ENCODE measurements around the gene ZGLP1. TPM values are rescaled to one million over a fixed set of nuclear protein-coding genes. Genes with fewer than 3 reads are reported as not detected.

Gene ZGLP1
- total and polyA plus RNA-seq, 7 donors: 0.59 to 2.9 (median 0.85) TPM; not detected in 1

DNA sequence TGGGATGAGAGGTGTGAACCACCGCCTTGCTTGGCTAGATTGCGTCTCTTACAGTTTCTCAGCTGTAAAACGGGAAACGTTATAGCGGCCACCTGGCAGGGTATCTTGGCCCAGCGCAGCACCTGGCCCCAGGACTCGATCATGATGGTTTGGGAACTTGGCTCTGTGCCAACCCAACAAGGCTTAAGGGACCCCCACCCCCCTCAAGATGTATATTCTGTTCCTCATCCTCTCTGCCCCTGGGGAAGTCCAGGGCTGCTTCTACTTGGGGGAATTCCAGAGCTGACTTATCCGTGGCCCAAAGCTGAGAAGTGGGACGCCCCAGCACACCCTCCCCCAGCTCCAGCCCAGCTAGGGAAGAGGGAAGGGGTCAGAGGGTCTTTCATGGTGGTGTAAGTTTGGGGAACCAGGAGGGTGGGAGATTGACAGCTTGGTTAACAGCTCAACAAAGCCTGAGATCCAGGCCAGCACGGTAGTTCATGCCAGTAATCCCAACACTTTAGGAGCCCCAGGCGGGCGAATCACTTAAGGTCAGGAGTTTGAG is 38.0 kb downstream of the ZGLP1 start:
- H3K27ac ChIP-seq: peak overlapping the region; percentile 72

DNA sequence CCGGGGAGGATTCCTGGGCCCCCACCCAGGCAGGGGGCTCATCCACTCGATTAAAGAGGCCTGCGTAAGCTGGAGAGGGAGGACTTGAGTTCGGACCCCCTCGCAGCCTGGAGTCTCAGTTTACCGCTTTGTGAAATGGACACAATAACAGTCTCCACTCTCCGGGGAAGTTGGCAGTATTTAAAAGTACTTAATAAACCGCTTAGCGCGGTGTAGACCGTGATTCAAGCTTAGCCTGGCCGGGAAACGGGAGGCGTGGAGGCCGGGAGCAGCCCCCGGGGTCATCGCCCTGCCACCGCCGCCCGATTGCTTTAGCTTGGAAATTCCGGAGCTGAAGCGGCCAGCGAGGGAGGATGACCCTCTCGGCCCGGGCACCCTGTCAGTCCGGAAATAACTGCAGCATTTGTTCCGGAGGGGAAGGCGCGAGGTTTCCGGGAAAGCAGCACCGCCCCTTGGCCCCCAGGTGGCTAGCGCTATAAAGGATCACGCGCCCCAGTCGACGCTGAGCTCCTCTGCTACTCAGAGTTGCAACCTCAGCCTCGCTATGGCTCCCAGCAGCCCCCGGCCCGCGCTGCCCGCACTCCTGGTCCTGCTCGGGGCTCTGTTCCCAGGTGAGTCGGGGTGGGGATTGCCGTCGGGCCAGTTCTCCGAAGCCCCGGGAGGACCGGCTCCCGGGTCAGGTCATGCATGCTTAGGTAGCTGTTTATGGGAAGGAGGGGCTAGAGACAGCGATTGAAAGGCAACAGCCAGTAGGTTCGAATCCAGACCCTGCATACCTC is 38.8 kb downstream of the ZGLP1 start, which contains the start of gene ICAM1:
TSS of gene ICAM1 (plus strand) at position 505 of the 779 bp plus-strand sequence. CDS start at position 545, 40 bp downstream.
- 2% methylated on average over 41 to 51 of the region's 51 CpGs for WGBS, 3 donors
- DNase-seq (peak; percentile 85 to 89), ATAC-seq (peak; percentile 54 to 83 (median 64))
- peaks cover 0 to 8% of the 10 kb centered on the region in 2 donors for H3K36me3 ChIP-seq (ENCODE audit: insufficient read depth in 1 of 2, low read depth in 1 of 2)
- TF ChIP-seq, protein P1, sequence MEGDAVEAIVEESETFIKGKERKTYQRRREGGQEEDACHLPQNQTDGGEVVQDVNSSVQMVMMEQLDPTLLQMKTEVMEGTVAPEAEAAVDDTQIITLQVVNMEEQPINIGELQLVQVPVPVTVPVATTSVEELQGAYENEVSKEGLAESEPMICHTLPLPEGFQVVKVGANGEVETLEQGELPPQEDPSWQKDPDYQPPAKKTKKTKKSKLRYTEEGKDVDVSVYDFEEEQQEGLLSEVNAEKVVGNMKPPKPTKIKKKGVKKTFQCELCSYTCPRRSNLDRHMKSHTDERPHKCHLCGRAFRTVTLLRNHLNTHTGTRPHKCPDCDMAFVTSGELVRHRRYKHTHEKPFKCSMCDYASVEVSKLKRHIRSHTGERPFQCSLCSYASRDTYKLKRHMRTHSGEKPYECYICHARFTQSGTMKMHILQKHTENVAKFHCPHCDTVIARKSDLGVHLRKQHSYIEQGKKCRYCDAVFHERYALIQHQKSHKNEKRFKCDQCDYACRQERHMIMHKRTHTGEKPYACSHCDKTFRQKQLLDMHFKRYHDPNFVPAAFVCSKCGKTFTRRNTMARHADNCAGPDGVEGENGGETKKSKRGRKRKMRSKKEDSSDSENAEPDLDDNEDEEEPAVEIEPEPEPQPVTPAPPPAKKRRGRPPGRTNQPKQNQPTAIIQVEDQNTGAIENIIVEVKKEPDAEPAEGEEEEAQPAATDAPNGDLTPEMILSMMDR (IDR thresholded peaks at IDR 0.05): no peak
- peak within 1 kb of the TSS; percentile 72 for H3K27ac ChIP-seq
- peaks cover 16% of the 10 kb centered on the region for H3K4me1 ChIP-seq
- intact Hi-C loops (cut with DNase I): loop anchor here in 1 of 2 donors (5.0 kb wide), 1 partner anchor 61 kb away; the partner anchor contains the start of gene RAVER1
- H3K4me3 ChIP-seq: peak within 1 kb of the TSS; percentile 66
- no peaks in the 10 kb centered on the region for H3K9me3 ChIP-seq
- peaks cover 0 to 22% (median 1%) of the 10 kb centered on the region in 3 donors for H3K27me3 ChIP-seq (ENCODE audit: insufficient read depth in 3 of 3, low read length in 2 of 3)

More for the DNA sequence above, 38.0 kb downstream of the ZGLP1 start:
- intact Hi-C loops (cut with DNase I): loop anchor here in 1 of 2 donors (5.0 kb wide), 1 partner anchor 61 kb away; the partner anchor contains the start of gene RAVER1
- WGBS, 3 donors: 23 to 29% (median 26%) methylated on average over 12 of the region's 12 CpGs
- Histone ChIP-seq H3K4me3 (peak overlapping the region; percentile 66), H3K4me1 (peaks cover 16% of the 10 kb centered on the region), H3K36me3 (ENCODE audit: insufficient read depth in 1 of 2, low read depth in 1 of 2) (peaks cover 0 to 8% of the 10 kb centered on the region in 2 donors), H3K27me3 (ENCODE audit: insufficient read depth in 3 of 3, low read length in 2 of 3) (peaks cover 0 to 22% (median 1%) of the 10 kb centered on the region in 3 donors), H3K9me3 (no peaks in the 10 kb centered on the region)
- TF ChIP-seq, protein P1 (IDR thresholded peaks at IDR 0.05): no peak
- DNase-seq (no peak), ATAC-seq (peak in 1 of 4 donors; percentile 3)

DNA sequence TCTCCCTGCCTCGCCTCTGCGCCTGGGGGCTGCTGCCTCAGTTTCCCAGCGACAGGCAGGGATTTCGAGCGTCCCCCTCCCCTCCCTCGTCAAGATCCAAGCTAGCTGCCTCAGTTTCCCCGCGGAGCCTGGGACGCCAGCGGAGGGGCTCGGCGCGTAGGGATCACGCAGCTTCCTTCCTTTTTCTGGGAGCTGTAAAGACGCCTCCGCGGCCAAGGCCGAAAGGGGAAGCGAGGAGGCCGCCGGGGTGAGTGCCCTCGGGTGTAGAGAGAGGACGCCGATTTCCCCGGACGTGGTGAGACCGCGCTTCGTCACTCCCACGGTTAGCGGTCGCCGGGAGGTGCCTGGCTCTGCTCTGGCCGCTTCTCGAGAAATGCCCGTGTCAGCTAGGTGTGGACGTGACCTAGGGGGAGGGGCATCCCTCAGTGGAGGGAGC is 39.4 kb downstream of the ZGLP1 start:
- H3K27ac ChIP-seq: peak overlapping the region; percentile 72

More for the DNA sequence above, 39.4 kb downstream of the ZGLP1 start:
- TF ChIP-seq, protein P1 (IDR thresholded peaks at IDR 0.05): no peak
- Histone ChIP-seq H3K27me3 (ENCODE audit: insufficient read depth in 3 of 3, low read length in 2 of 3) (peaks cover 0 to 22% (median 1%) of the 10 kb centered on the region in 3 donors), H3K4me3 (peak overlapping the region; percentile 66), H3K9me3 (no peaks in the 10 kb centered on the region), H3K4me1 (peaks cover 16% of the 10 kb centered on the region), H3K36me3 (ENCODE audit: insufficient read depth in 1 of 2, low read depth in 1 of 2) (peaks cover 0 to 5% of the 10 kb centered on the region in 2 donors)
- intact Hi-C loops (cut with DNase I): loop anchor here in 1 of 2 donors (5.0 kb wide), 1 partner anchor 62 kb away; the partner anchor contains the start of gene RAVER1
- DNase-seq (peak; percentile 69 to 84), ATAC-seq (peak; percentile 55 to 66 (median 58))
- 2 to 3% (median 3%) methylated on average over 33 to 37 of the region's 37 CpGs for WGBS, 3 donors

Measured in psoas muscle (tissue), 8 donors.